GM23338 (cell line): Measurements from ENCODE around the gene DCP1B. TPM values are rescaled to one million over a fixed set of nuclear protein-coding genes. Genes with fewer than 3 reads are reported as not detected.

Source experiments
- ATAC-seq: fragments of 200-7000 bp; cut with Tn5 transposase; 3 replicates; pipeline ENCODE4 v1.9.1; 2020
- DNase-seq: peaks from one replicate; pipeline ENCODE4 v3.0.0-alpha.2; 2015; ENCODE audit warnings: low spot score
- H2AFZ ChIP-seq: fragments of 200-600 bp; sonication (generic); 2 replicates; pipeline ENCODE4 v1.8.0; 2016; ENCODE audit warnings: antibody characterized with exemption, mild to moderate bottlenecking, moderate library complexity
- H3F3A ChIP-seq: fragments of 200-600 bp; sonication (generic); replicated peaks from 2 replicates; pipeline ENCODE4 v1.8.0; 2017; ENCODE audit warnings: antibody characterized with exemption, mixed run types, low read depth
- H3K27ac ChIP-seq: fragments of 200-600 bp; sonication (generic); 2 replicates; pipeline ENCODE4 v1.6.1; 2016; ENCODE audit warnings: low read depth
- H3K27me3 ChIP-seq: fragments of 200-600 bp; sonication (generic); 2 replicates; pipeline ENCODE4 v1.8.0; 2016; ENCODE audit warnings: mild to moderate bottlenecking, mixed run types, moderate library complexity; ENCODE audit not compliant: insufficient read depth
- H3K36me3 ChIP-seq: fragments of 200-600 bp; sonication (generic); 2 replicates; pipeline ENCODE4 v1.8.0; 2016; ENCODE audit warnings: mild to moderate bottlenecking; ENCODE audit not compliant: insufficient read depth
- H3K4me1 ChIP-seq: fragments of 200-600 bp; sonication (generic); 2 replicates; pipeline ENCODE4 v1.8.0; 2016; ENCODE audit warnings: mild to moderate bottlenecking, moderate library complexity; ENCODE audit not compliant: insufficient read depth
- H3K4me2 ChIP-seq: fragments of 200-600 bp; sonication (generic); 2 replicates; pipeline ENCODE4 v1.7.1; 2017; ENCODE audit warnings: mixed run types
- H3K4me3 ChIP-seq: fragments of 200-600 bp; sonication (generic); 2 replicates; pipeline ENCODE4 v1.6.1; 2016; ENCODE audit warnings: mixed run types
- H3K79me2 ChIP-seq: fragments of 200-600 bp; sonication (generic); replicated peaks from 2 replicates; pipeline ENCODE4 v1.8.0; 2017; ENCODE audit warnings: mild to moderate bottlenecking; ENCODE audit not compliant: insufficient read depth
- H3K9me2 ChIP-seq: fragments of 200-600 bp; sonication (generic); 2 replicates; pipeline ENCODE4 v1.8.0; 2017; ENCODE audit not compliant: insufficient read depth
- H4K20me1 ChIP-seq: fragments of 200-600 bp; sonication (generic); replicated peaks from 2 replicates; pipeline ENCODE4 v1.8.0; 2017; ENCODE audit warnings: mild to moderate bottlenecking; ENCODE audit not compliant: insufficient read depth
- H3K27ac Mint-ChIP-seq: 2 replicates; pipeline ENCODE4 v1.8.0; 2020; ENCODE audit warnings: inconsistent platforms, mild to moderate bottlenecking, moderate library complexity, mixed read lengths
- H3K27me3 Mint-ChIP-seq: 3 replicates; pipeline ENCODE4 v1.8.0; 2022; ENCODE audit warnings: low read depth, mild to moderate bottlenecking, moderate library complexity, mixed read lengths, inconsistent platforms; ENCODE audit not compliant: insufficient read depth, poor library complexity
- H3K36me3 Mint-ChIP-seq: 3 replicates; pipeline ENCODE4 v1.8.0; 2021; ENCODE audit warnings: low read depth, mild to moderate bottlenecking, inconsistent platforms, moderate library complexity, mixed read lengths
- H3K4me1 Mint-ChIP-seq: 3 replicates; pipeline ENCODE4 v1.8.0; 2020; ENCODE audit warnings: mild to moderate bottlenecking, inconsistent platforms, mixed read lengths
- H3K4me3 Mint-ChIP-seq: 3 replicates; pipeline ENCODE4 v1.8.0; 2021; ENCODE audit warnings: moderate library complexity, mild to moderate bottlenecking, inconsistent platforms, mixed read lengths
- H3K9me3 Mint-ChIP-seq: 3 replicates; pipeline ENCODE4 v1.8.0; 2020; ENCODE audit warnings: moderate library complexity, mild to moderate bottlenecking, inconsistent platforms, mixed read lengths
- CTCF ChIP-seq, 2 experiments: fragments of 200-600 bp in 1 of 2; sonication (generic) in 1 of 2; conservative IDR thresholded peaks; 2 replicates each; pipeline versions ENCODE4 v1.5.1 to v1.6.1; 2016 to 2017; ENCODE audit warnings: antibody characterized with exemption in 2 of 2, low read depth in 2 of 2, mild to moderate bottlenecking in 2 of 2, moderate library complexity in 1 of 2
- EZH2 ChIP-seq: fragments of 200-600 bp; sonication (generic); IDR thresholded peaks from one replicate; pipeline ENCODE4 v1.8.0; 2017; ENCODE audit warnings: antibody characterized with exemption, mild to moderate bottlenecking, low read depth; ENCODE audit not compliant: unreplicated experiment
- EZH2phosphoT487 ChIP-seq: fragments of 200-600 bp; sonication (generic); IDR thresholded peaks from one replicate; pipeline ENCODE4 v1.8.1; 2018; ENCODE audit warnings: antibody characterized with exemption; ENCODE audit not compliant: unreplicated experiment
- JUNB ChIP-seq: IDR thresholded peaks from one replicate; pipeline ENCODE4 v1.6.1; 2016; ENCODE audit warnings: antibody characterized with exemption; ENCODE audit not compliant: unreplicated experiment
- NANOG ChIP-seq: IDR thresholded peaks from 2 replicates; pipeline ENCODE4 v1.6.1; 2016; ENCODE audit warnings: antibody characterized with exemption, borderline replicate concordance
- POLR2AphosphoS5 ChIP-seq: IDR thresholded peaks from 2 replicates; pipeline ENCODE4 v1.6.1; 2016; ENCODE audit warnings: antibody characterized with exemption, low read depth
- REST ChIP-seq: IDR thresholded peaks from one replicate; pipeline ENCODE4 v1.6.1; 2018; ENCODE audit warnings: antibody characterized with exemption; ENCODE audit not compliant: unreplicated experiment
- STAT1 ChIP-seq: IDR thresholded peaks from one replicate; pipeline ENCODE4 v1.6.1; 2016; ENCODE audit warnings: antibody characterized with exemption; ENCODE audit not compliant: unreplicated experiment
- ZNF114 ChIP-seq: fragments of 250-450 bp; sonication (Bioruptor Pico); IDR thresholded peaks from 2 replicates; pipeline ENCODE4 v1.5.0; 2020; ENCODE audit warnings: mild to moderate bottlenecking, moderate library complexity
- polyA plus RNA-seq: library from polyadenylated mRNA; unstranded; fragments of >200 nt; fragmentation: Nextera tagmentation; extraction: Ambion mirVana; gene quantifications from 2 replicates; pipeline ENCODE4 v1.2.1, GENCODE V29; 2016
- total RNA-seq: library from RNA; depleted of rRNA; stranded (reverse); fragments of >200 nt; shearing (Covaris generic); gene quantifications from 2 replicates; pipeline ENCODE4 v1.2.3, GENCODE V29; 2014

Gene DCP1B
- total and polyA plus RNA-seq, 2 experiments from 2014 or later: 24.4 to 29.8 TPM

GRCh38 chr12:1989111-1989510 is 15.1 kb downstream of the DCP1B start:
- Mint-ChIP-seq H3K27ac (peak overlapping the region; percentile 75), H3K4me3 (no peak overlapping the region), H3K36me3 (peaks cover 56% of the 10 kb centered on the region), H3K4me1 (peaks cover 12% of the 10 kb centered on the region), H3K27me3 (no peaks in the 10 kb centered on the region), H3K9me3 (peaks cover 15% of the 10 kb centered on the region; the same call in 2 of the 3 replicates)
- no peak overlapping the region for H2AFZ ChIP-seq
- H3K36me3 ChIP-seq: no peaks in the 10 kb centered on the region; the same call in 1 of the 2 replicates
- H3K27ac ChIP-seq: no peak overlapping the region
- H3K9me2 ChIP-seq: no peaks in the 10 kb centered on the region
- no peaks in the 10 kb centered on the region for H3K27me3 ChIP-seq
- H3F3A ChIP-seq: no peaks in the 10 kb centered on the region
- ATAC-seq: no peak
- H3K4me1 ChIP-seq: peaks cover 5% of the 10 kb centered on the region
- H4K20me1 ChIP-seq: no peaks in the 10 kb centered on the region
- H3K79me2 ChIP-seq: 0 out of 2 replicates have a peak, but pooled peaks cover 3% of the 10 kb centered on the region
- no peak overlapping the region for H3K4me3 ChIP-seq
- TF ChIP-seq STAT1: no peak
- no peak for TF ChIP-seq POLR2AphosphoS5
- TF ChIP-seq ZNF114 (CRISPR knock-in tag): no peak
- no peak for TF ChIP-seq REST
- TF ChIP-seq NANOG: no peak
- TF ChIP-seq EZH2phosphoT487: no peak
- no peak for TF ChIP-seq EZH2
- TF ChIP-seq CTCF (conservative IDR thresholded peaks at IDR 0.05; ENCODE audit: low read depth in 2 of 2): no peak
- no peak for DNase-seq
- no peak overlapping the region for H3K4me2 ChIP-seq

GRCh38 chr12:1984759-1985158 is 19.5 kb downstream of the DCP1B start:
- Histone ChIP-seq H2AFZ (no peak overlapping the region), H3K9me2 (no peaks in the 10 kb centered on the region), H3K4me1 (peaks cover 7% of the 10 kb centered on the region; the same call in 1 of the 2 replicates), H3K4me3 (no peak overlapping the region), H3K27ac (no peak overlapping the region), H3F3A (no peaks in the 10 kb centered on the region), H4K20me1 (no peaks in the 10 kb centered on the region), H3K79me2 (no peaks in the 10 kb centered on the region), H3K4me2 (no peak overlapping the region), H3K27me3 (no peaks in the 10 kb centered on the region), H3K36me3 (no peaks in the 10 kb centered on the region; the same call in 1 of the 2 replicates)
- H3K27ac Mint-ChIP-seq: no peak overlapping the region
- ATAC-seq (no peak), DNase-seq (no peak)
- no peaks in the 10 kb centered on the region for H3K27me3 Mint-ChIP-seq
- H3K4me1 Mint-ChIP-seq: peaks cover 14% of the 10 kb centered on the region; the same call in 2 of the 3 replicates
- no peak overlapping the region for H3K4me3 Mint-ChIP-seq
- peaks cover 15% of the 10 kb centered on the region; the same call in 2 of the 3 replicates for H3K9me3 Mint-ChIP-seq
- peaks cover 39% of the 10 kb centered on the region for H3K36me3 Mint-ChIP-seq
- TF ChIP-seq EZH2 (no peak), JUNB (no peak), REST (no peak), STAT1 (no peak), EZH2phosphoT487 (no peak), CTCF (conservative IDR thresholded peaks at IDR 0.05; ENCODE audit: low read depth in 2 of 2) (no peak)
